NCI-H2107 treated with DMSO at 0.1 percent for 48 hours (cell line): ENCODE measurements around the gene PIK3R6.

Experiments used
- DNase-seq: peaks from one replicate; lab custom pipeline; 2025; ENCODE audit not compliant: unreplicated experiment; lab: John Stamatoyannopoulos, UW

PIK3R6 gene

DNA sequence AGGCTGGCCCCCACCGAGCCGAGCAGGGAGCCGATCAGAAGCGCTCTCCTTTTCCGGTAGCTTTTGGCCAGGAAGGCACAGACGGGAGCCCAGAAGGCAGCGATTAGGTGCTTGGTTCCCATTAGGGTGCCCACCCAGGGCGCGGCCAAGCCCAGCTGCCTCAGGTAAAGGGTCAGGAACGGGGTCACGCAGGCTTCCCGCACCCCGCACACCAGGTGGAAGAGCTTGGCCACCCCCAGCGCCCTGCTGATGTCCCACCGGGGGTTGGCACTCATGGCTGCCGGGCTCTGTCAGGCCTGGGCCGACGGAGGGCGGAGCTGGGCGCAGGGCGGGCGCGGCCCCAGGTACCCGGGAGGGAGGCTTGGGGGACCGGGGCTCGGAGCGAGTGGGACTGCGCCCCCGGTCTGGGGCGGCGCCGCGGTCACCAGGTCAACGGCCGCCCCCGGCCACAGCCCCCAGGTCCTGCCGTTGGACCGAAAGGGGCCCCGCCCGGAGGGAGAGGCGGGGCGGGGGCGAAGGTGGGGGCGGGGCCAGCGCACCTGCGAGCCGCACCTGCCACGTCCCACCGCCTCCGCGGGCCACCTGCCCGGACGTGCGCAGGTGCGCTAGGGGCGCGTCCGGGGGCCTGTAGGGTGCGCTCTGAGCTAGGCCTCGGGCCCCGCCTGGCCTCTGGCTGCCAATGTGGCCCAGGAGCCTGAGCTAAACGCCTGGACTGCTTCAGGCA, 68.5 kb downstream of the PIK3R6 start, which contains the start of gene MFSD6L:
MFSD6L (minus strand) TSS at position 520 of the 724 bp plus-strand sequence; CDS start at position 275, 245 bp downstream.
- no peak for DNase-seq

DNA sequence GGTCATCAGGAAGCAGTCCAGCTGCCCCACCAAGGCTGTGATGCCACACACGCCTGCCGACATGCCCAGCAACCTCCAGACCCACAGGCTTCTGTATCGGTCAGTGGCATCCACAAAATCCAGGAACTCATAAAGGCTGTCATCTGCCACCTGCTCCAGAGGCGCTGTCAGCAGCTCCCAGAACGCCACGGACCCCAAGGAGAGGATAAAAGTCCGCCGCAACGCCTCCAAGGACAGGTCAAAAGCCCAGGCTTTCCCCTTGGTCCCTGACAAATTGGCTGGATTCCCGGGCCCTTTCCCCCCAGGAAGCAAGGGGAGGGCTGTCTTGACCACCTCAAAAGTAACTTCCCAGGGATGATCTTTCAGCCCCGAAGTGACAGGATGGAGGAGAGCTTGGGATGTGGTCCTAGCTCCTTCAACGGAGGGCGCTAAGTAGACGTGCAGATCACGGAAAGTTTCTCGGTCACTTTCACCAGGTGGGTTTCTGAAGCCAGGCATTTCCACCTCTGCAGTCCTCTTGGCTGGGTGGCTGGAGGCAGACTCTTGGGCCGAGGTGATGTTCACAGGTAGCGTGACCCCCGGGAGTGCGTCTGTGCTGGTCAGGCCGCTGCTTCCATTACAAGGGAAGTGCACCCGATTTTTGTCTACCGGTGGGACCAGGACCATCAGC, 69.2 kb downstream of the PIK3R6 start:
- no peak for DNase-seq

DNA sequence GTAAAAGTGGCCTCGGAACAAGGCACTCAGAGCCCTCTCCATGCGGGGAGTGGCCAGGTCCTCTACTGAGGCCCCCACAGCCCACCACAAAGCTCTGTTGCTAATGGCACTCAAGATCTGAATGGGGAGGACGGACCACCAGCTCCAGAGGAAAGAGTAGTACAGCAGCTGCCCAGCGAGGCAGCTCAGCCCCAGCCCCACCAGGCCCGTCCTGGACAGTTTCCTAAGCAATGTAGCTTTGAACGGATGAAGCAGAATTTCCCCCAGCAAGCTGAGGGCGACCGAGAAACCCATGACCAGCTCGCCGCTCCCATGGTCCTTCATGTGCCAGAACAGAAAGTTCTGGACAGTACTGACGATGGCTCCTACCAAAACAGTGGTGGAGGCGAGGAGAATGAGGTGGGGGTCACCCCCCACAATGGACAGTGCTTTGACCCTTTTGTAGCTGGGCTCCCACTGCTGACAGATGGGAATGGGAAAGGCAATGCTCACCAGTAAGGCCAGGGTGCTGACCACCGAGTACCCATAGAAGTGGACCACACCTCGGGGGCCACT, 69.8 kb downstream of the PIK3R6 start:
- no peak for DNase-seq

DNA sequence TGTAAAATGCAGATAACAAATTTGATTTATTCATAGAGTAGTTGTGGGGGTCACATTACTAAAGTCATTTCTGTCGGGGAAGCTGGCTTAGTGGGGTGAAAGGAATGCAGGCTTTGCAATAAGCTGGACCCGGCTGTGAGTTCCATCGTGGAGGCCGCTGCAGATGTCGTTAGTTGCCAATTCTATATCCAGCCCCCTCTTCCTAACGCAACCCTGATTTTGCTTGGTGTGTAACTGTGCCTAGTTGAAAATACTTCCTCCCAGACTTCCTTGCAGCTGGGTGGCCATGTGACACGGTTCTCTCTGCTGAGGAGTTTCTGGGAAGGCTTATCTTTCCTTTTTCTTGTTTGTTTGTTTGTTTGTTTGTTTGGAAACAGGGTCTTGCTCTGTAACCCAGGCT, 72.8 kb downstream of the PIK3R6 start:
- no peak for DNase-seq

DNA sequence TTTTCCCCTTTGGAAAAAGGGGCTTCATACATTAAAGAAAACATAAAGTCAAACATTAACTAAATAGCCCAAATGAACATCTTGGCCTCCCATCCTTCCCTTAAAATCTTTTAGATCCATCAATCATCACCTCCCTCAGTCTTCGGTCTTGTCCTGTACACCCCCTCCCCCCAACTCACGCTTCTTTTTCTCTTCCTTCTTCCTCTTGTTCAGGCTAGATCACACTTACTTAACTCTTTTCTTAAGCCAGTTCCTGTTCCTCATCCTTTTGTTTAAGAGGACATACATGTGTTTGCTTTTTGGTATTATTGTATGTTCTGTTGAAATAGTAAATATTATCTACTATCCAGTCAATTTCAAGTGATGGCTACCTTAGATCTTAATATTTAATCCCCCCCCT, 73.8 kb downstream of the PIK3R6 start:
- no peak for DNase-seq

DNA sequence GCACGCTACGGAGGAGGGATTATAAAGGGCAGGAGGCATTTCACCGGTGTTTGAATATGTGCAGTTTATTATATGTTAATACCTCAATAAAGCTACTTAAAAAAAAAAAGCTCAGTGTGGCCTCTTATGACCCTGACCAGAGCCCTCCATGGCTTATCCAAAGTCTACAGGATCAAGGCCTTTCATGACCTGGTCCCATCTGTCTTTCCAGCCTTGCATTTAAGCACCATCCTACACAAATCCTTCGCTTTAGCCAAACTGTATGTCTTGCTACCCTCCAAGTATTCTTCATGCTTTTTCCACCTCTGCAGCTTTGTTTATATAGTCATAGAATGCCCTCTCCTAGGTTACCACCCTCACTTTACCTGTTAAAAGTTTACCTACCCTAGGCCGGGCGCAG, 74.8 kb downstream of the PIK3R6 start:
- DNase-seq: no peak

DNA sequence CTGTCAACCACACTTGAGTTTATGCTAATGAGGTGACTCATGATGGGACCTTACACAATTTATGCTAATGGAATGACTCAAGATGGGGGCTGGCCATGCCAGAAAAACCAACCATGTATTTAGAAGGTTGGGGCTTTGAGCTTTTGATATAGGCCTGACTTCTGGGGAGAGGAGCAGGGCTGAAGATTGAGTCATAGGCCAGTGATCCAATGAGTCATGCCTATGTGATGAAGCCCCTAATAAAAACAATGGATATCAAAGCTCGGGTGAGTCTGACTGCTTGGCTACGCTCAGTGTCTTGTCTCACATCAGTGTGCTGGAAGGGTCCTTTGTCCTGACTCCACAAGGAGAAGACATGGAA, 75.6 kb downstream of the PIK3R6 start:
- DNase-seq: no peak

DNA sequence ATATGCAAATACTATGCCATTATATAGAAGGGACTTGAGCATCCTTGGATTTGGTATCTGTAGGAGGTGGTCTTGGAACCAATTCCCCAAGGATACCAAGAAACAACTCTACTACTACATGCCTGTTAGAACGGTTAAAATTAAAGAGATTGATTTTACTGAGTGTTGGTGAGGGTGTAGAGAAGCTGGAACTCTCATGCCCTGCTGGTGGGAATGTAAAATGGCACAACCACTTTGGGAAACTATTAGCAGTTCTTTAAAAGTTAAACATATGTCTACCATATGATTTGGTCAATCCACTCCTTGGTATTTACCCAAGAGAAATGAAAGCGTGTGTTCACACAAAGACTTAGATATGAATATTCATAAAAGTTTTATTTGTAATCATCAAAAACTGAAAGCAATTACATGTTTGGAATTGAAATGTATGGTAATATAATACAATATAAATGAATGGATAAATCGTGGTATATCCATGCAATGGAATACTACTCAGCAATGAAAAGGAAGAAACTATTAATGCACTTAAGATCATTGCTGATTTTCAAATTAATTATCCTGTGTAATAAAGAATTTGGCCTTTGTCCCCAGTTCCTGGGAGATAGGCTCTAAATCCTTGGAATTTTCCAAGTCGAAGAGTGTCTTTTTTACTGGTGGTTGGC, 76.1 kb downstream of the PIK3R6 start:
- no peak for DNase-seq

DNA sequence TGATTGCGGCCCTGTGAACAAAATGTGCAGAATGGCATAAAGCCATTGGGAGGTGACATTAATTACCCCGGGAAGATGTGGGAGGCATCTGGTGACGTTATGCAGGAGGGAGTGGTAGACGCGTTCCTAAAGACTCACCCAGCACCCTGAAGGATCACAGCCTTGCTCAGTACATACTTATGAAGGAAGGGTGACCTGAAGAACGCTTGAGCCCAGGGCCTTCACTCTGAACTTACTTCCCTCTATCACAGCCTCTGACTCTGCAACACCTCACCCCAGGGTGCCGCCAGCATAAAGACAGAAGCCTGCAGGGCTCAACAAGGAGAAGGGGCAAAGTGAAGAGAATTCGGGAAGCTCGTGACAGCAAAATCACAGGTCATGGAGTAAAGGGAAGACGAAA, 77.7 kb downstream of the PIK3R6 start:
- DNase-seq: no peak

DNA sequence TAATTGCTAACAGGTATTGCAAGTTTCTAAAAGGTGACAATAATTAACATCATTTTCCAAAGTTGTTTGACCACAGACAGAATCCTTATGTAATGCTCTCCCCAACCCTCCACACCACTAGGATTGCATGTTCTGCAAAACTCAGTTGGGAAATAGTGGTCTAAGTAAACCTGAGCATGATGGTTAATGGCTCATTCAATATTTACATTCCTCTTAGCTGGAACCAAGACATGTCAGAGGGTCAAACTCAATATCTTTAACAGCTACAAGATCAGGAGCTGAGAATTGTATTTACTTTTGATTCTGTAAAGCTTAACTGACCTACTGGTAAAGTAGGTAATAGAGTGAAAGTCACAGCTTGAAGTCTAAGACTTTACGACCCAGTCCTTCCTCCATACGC, 78.5 kb downstream of the PIK3R6 start:
- DNase-seq: no peak

DNA sequence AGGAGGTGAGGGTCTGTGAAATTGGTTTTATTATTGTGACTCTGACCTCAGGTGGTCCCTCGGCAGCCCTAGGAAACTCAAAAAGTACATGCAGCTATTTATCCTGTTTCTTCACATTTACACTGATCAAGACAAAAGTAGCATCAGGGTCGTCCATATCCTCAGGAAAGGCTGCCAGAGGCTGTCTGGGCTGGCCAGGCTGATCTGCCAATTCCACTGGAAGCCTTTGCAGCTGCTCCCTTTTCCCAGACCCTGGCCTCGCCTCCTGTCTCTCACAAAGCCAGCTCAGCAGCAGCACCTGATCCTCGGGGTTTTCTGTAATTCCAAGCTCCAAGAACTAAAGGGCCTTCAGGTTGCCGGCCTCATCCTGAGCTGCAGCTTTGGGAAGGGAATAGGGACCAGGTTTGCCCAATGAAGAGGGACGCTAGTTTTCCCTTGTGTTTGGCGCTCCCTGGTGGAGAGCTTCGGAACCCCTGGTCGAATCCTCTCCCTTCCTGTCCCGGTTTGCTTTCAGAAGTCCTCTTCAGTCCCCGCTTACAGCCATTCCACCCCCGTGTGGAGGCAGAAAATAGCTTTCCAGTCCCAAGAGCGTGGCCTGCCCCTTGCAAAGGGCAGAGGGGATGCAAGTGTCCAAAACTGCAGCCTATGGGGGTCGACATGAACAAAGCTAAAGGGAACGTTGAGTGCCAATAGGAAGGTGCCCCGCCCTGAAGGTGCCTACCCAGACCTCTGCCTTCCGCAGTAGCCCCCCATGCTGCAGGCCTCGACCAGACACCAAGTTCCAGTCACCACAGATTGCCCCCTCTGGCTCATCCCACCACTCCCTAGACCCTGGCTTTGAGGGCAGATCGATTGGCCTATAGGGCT, 81.7 kb downstream of the PIK3R6 start:
- no peak for DNase-seq

DNA sequence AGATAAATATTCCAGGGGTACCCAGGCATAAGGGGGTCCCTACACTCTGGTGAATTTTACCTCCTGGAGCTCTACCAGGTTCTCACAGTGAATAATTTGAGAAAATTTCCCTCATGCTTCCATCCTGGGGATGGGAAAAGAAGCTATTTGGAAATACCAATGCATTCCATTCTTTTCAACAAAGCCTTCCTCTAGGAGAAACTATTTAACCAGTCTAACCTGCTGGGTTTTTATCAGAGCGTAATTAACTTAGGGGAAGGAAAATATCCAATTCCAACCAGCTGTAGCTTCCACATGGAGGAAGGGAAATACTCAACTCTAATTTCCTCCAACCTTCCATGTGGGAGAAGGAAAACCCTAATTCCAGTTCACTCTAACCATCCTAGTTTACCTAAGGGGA, 85.3 kb downstream of the PIK3R6 start:
- DNase-seq: no peak

DNA sequence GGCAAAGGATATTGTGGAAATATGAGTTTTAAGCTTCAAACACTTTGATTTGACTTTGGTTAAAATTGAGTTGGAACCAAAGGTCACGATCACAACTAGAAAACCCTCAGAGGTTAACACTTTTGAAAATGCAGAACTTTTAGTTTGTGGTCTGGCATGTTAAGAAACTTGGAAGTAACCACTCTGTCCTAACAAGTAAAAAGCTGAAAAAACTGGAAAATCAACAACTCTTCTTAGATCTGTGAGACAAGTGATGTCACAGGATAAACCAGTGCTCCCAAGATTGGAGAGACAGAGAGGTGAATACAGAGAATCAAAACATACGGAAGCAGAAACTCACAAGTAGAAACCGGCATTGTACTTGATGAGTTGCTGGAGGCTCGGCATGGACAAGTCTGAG, 85.7 kb downstream of the PIK3R6 start:
- DNase-seq: no peak

DNA sequence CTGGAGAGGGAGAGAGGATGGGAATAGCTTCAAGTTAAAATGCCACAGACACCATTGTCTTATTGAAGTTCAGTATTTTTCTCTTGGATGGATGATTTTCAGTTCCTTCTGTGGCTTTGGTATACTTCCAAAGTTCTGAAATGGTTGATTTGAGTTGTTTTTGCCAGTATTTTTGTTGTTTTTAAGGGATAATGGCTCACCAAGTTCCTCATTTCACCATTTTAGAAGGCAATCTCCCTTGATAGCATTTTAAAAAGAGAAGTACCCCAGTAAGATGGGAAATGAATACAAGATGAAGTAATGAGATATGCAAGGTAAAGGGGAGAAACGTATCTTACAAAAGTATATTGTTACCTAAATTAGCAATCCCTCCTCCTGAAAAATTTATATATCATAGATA, 90.6 kb downstream of the PIK3R6 start:
- DNase-seq: no peak

DNA sequence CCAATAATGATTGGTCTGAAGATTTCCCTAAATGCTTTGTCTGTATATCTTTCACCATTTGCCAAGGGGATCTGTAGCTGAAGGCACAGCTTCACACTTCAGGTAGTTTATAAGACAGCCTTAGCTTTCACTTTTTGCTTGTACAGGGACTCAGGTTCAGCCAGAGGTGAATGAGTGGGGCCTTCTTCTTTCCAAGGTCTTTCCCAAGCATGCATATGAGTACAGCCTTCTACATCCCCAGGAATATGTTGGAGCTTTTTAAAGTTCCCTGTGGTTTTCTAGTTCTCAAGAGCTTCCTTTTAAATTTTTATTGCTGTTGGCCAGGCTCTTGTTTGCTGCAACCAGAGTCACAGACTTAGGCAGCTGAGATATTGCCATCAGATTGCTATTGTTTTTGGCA, 91.2 kb downstream of the PIK3R6 start:
- no peak for DNase-seq

DNA sequence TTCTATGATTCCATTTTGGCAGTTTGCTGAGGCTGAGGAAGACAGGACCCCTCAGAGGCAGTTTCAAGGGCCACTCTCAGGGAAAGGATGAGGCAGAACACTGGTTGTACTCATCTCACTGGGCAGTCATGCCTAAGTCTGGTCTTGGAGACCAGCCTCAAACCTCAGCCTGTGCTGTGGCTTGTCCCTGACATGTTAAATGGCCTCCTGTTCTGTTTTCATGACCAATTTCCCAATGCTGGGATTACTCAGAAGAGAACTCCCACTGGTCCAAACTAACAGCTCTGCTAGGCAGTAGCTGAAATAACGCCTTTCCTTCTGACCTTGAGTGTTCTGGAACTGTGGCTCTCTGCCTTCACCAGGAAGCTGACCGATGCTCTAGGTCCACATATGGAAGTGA, 100.7 kb downstream of the PIK3R6 start:
- DNase-seq: no peak

DNA sequence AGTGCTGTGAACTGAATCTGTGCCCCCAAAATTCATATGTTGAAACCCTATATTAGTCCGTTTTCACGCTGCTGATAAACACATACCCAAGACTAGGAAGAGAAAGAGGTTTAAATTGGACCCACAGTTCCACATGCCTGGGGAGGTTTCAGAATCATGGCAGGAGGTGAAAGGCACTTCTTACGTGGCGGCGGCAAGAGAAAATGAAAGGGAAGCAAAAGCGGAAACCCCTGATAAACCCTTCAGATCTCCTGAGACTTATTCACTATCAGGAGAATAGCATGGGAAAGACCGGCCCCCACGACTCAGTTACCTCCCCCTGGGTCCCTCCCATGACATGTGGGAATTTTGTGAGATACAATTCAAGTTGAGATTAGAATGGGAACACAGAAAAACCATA, 105.5 kb downstream of the PIK3R6 start:
- no peak for DNase-seq

DNA sequence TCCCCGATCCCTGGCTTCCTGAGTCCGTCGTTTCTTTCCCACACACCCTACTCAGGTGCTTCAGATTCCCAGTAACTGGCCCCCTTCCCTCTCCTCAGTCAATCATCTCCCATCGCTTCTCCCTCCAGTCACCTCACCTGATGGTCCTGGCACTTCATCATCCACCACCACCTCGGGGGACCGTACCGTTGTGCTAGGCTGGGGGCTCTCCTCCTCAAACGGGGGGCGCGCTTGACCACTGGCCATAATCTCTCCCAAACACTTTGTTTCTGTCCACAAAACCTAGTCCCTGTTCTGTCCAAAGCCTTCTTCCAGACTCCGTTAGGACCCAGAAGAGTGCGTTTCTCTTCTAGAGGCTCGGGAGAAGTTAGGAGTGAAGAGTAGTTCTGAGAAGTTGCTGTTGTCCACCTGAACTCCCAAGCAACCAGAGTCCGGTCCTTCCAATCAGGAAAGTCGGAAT, 109.3 kb downstream of the PIK3R6 start, which contains the start of gene SPDYE4:
SPDYE4 (minus strand) TSS at position 410 of the 460 bp plus-strand sequence; CDS start at position 246, 164 bp downstream.
- no peak for DNase-seq

DNA sequence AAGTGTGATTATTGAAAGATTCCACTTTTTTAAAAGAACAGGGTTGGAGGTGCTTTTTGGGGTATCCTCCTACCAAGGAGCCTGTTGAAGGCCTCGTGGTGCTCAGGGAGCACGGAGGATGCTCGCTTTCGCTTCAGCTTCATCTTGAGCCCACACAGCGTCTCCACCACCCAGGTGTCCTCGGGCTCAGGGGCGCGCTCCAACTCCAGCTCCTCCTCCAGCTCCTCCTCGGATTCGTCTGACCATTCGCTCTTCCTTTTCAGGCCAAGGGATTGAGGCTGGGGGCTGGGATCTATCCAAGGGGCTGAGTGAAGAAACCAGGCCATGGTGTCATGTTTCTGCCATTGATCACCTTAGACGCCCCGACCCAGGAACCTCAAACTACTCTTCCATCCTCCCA, 110.3 kb downstream of the PIK3R6 start:
- DNase-seq: no peak

DNA sequence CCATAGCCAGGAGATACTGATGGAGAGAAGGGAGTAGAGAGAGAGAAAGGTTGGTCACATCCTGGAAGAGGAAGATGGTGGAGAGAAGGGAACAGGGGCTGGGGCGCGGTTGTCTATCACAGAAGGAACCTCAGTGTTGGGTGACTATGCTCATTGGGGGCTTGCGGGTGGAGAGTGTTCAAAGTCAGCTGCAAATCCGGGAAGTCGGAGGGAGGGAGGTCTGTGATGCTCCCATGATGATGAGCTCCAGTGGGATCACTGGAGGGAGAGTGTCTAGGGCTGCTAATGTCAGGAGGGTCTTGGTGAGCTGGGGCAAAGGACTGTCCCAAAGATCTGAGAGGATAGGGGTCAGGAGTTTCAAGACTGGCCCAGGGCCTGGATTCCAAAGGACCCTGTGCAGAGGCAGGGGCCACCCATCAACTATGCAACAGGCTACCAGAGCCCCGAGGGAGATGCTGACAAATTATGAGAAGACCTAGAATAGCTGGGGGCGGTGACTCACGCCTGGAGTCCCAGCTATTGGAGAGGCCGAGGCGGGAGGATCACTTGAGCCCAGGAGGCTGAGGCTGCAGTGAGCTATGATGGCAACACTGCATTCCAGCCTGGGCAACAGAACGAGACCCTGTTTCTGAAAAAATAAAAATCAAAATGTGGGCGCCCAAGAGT, 111.8 kb downstream of the PIK3R6 start:
- no peak for DNase-seq
